Measurements from ENCODE around the gene NHERF2. TPM values are rescaled to one million over a fixed set of nuclear protein-coding genes. Genes with fewer than 3 reads are reported as not detected.

NHERF2 gene
- total and polyA plus RNA-seq, 9 of the 15 experiments (the other 6 are each of a cell fraction or from before 2014, with no cell fraction given), result 0.15 to 42.0 (median 12.5) TPM

- TF ChIP-seq DDX20 (tag; IDR thresholded peaks at IDR 0.05; ENCODE audit: low read depth), result no peak
- no peak for TF ChIP-seq CREB5 (CRISPR knock-in tag; IDR thresholded peaks at IDR 0.05)
- TF ChIP-seq ZNF253 (CRISPR knock-in tag; conservative IDR thresholded peaks at IDR 0.05), result no peak
- TF ChIP-seq RBM22 (IDR thresholded peaks at IDR 0.05; ENCODE audit: low read depth, low read length, poor library complexity, severe bottlenecking), result no peak
- TF ChIP-seq CBX2 (IDR thresholded peaks at IDR 0.05; ENCODE audit: insufficient read depth, low read length, poor library complexity, severe bottlenecking), result no peak
- no peak for TF ChIP-seq PRDM10 (IDR thresholded peaks at IDR 0.05; ENCODE audit: partially characterized antibody)
- no peak for TF ChIP-seq CREM (IDR thresholded peaks at IDR 0.05; ENCODE audit: low read depth)
- no peak for TF ChIP-seq CTCFL (IDR thresholded peaks at IDR 0.05; ENCODE audit: borderline replicate concordance, insufficient read depth, low read depth, low read length, poor library complexity, severe bottlenecking)
- TF ChIP-seq LEF1 (IDR thresholded peaks at IDR 0.05), result no peak
- TF ChIP-seq KDM5B (IDR thresholded peaks at IDR 0.05; ENCODE audit: insufficient replicate concordance, low read depth, low read length), result peak; percentile 14
- TF ChIP-seq ZNF184 (CRISPR knock-in tag; IDR thresholded peaks at IDR 0.05), result no peak
- TF ChIP-seq L3MBTL2 (IDR thresholded peaks at IDR 0.05), result peak; percentile 50; the same call in 1 of the 2 replicates
- TF ChIP-seq CBFA2T3 (IDR thresholded peaks at IDR 0.05), result peak; percentile 33; the same call in 1 of the 2 replicates
- peak; percentile 21; the same call in 1 of the 2 replicates for TF ChIP-seq CTBP1 (IDR thresholded peaks at IDR 0.05; ENCODE audit: borderline replicate concordance)
- peak; percentile 95 for TF ChIP-seq ZNF740 (CRISPR knock-in tag; IDR thresholded peaks at IDR 0.05)
- TF ChIP-seq ZNF740 (tag; IDR thresholded peaks at IDR 0.05), result peak in 1 of 2 experiments; percentile 90; a peak in 2 of 4 replicates
- TF ChIP-seq MXD1 (CRISPR knock-in tag; IDR thresholded peaks at IDR 0.05; ENCODE audit: borderline replicate concordance, poor library complexity, severe bottlenecking), result no peak
These were observed 615 bp downstream of the NHERF2 start (continued) for GRCh38 chr16:2027024-2028010.

Data from K562 (cell line).